ENCODE results near the gene PXDN.
"Not testable (repeated sequence)": the region's sequence is repeated elsewhere in the genome, so short reads cannot be mapped to it uniquely, and the experiment has no call there.

Gene PXDN

GRCh38 chr2:1688161-1688560 is 56.2 kb downstream of the PXDN start:
- DNase-seq: peak in 12 of 58 donors; percentile 5 to 54 (median 20)

GRCh38 chr2:1687254-1687653 is 57.1 kb downstream of the PXDN start:
- DNase-seq: no peak

- no peak for DNase-seq
Measured at GRCh38 chr2:1686784-1687105, 57.6 kb downstream of the PXDN start.

GRCh38 chr2:1685957-1686783 is 58.1 kb downstream of the PXDN start:
- DNase-seq: no peak

GRCh38 chr2:1685078-1685956 is 59.0 kb downstream of the PXDN start:
- DNase-seq: no peak

- DNase-seq: no peak
Measured at GRCh38 chr2:1683297-1683696, 61.0 kb downstream of the PXDN start.

- no peak for DNase-seq
Measured at GRCh38 chr2:1682181-1682440, 62.2 kb downstream of the PXDN start.

GRCh38 chr2:1681323-1682180 is 62.8 kb downstream of the PXDN start:
- DNase-seq: no peak

GRCh38 chr2:1681017-1681318 is 63.3 kb downstream of the PXDN start:
- DNase-seq: no peak

GRCh38 chr2:1680222-1681016 is 63.9 kb downstream of the PXDN start:
- DNase-seq: no peak

- DNase-seq: not testable (repeated sequence)
Measured at GRCh38 chr2:1679488-1680039, 64.8 kb downstream of the PXDN start.

- DNase-seq: not testable (repeated sequence)
Measured at GRCh38 chr2:1679065-1679464, 65.2 kb downstream of the PXDN start.

GRCh38 chr2:1678609-1679008 is 65.7 kb downstream of the PXDN start:
- no peak for DNase-seq

GRCh38 chr2:1677821-1678165 is 66.5 kb downstream of the PXDN start:
- no peak for DNase-seq

- DNase-seq: no peak
Measured at GRCh38 chr2:1676913-1677820, 67.1 kb downstream of the PXDN start.

- no peak for DNase-seq
Measured at GRCh38 chr2:1676091-1676912, 68.0 kb downstream of the PXDN start.

- DNase-seq: peak in 13 of 58 donors; percentile 9 to 67 (median 33)
Measured at GRCh38 chr2:1675633-1676032, 68.7 kb downstream of the PXDN start.

- peak in 6 of 58 donors; percentile 5 to 43 (median 30) for DNase-seq
Measured at GRCh38 chr2:1674766-1675397, 69.4 kb downstream of the PXDN start.
